TTC549 (cell line): ENCODE data around the gene ZNF267.
"Not testable (repeated sequence)": the region's sequence is repeated elsewhere in the genome, so short reads cannot be mapped to it uniquely, and the experiment has no call there.

Source experiments
- FAIRE-seq: peaks from 2 replicates; lab custom pipeline; 2012; peaks lifted over from hg19 to GRCh38; lab: Jason Lieb, UNC

The ZNF267 gene

GRCh38 chr16:31879937-31880321 lies 6.3 kb downstream of the ZNF267 start:
- FAIRE-seq: no peak

DNA sequence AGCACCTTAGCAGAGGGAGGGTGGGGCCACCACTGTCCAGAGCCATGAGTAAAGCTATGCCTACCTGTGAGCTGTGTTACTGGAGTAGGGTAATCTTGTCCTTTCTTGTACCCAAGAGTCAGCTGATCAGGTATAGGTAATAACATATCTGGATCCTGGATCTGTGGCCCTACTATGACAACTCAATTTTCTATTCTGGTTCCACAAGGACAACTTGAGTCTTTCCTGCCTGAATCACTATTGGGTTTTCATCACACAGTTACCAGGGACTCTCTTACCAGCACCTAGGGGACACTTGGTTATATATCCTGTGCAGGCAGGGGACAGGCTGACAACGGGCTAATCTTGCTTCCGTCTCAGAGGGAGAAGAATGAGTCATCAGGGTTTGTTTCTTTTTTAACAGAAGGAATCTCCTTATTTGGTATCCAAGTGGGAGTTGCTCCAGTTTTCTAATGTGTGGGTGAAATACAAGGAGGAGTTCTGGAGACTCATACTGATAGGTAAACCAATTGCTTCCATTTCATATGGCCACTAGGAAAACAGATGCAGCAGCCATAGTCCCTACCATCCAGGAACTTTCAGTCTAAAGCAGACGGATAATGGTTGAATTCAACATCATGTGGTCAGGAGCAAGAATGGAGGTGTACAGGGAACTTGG lies 6.8 kb downstream of the ZNF267 start:
- no peak for FAIRE-seq

GRCh38 chr16:31886227-31886626 lies 12.6 kb downstream of the ZNF267 start:
- FAIRE-seq: no peak

GRCh38 chr16:31888735-31889134 lies 15.1 kb downstream of the ZNF267 start:
- no peak for FAIRE-seq

- FAIRE-seq: not testable (repeated sequence)
Observed at GRCh38 chr16:31892111-31892510, 18.5 kb downstream of the ZNF267 start.

DNA sequence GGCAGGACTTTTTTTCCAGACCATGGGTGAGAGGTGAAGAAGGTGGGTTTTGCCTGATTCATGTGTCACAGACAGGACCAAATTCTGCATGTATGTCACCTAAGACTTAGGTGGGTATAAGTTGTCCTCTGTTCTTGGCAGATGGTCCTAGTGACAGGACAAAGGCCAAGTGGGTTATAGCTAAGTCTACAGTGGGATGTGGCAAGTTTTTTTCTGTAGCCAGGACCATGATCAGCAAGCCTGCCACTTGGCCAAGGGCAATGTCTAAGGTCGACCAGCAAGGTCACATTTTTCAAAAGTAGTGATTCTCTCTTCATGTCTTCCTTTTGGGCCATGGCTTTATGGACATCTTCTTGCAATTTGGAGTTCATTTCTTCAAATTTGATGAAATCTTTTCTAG lies 20.2 kb downstream of the ZNF267 start:
- no peak for FAIRE-seq

- no peak for FAIRE-seq
Observed at GRCh38 chr16:31897283-31897682, 23.7 kb downstream of the ZNF267 start.

- FAIRE-seq: no peak
Observed at GRCh38 chr16:31899505-31899904, 25.9 kb downstream of the ZNF267 start.

GRCh38 chr16:31904571-31904970 lies 31.0 kb downstream of the ZNF267 start:
- not testable (repeated sequence) for FAIRE-seq

DNA sequence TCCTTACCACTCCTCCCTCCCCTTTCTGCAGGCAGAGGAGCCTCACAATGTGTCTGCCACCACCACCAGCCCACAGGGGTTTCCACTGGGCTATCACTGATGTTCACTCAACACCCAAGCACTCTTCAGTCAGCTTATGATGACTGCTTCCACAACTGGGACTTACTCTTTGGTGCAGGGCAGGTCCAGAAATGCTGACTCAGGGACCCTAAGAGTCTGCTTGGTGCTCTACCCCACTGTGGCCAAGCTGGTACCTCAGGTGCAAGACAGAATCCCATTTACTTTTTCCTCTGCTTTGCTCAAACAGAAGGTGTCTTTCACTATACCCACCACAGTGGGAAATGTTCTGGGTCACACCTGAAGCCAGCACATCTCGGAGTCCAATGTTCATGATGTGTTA lies 40.1 kb downstream of the ZNF267 start:
- FAIRE-seq: no peak

DNA sequence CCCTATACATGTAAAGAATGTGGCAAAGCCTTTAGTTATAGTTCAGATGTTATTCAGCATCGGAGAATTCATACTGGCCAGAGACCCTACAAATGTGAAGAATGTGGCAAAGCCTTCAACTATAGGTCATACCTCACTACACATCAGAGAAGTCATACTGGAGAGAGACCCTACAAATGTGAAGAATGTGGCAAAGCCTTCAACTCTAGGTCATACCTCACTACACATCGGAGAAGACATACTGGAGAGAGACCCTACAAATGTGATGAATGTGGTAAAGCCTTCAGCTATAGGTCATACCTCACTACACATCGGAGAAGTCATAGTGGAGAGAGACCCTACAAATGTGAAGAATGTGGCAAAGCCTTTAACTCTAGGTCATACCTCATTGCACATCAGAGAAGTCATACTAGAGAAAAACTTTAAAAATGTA lies 42.5 kb downstream of the ZNF267 start:
- FAIRE-seq: no peak

GRCh38 chr16:31920373-31920772 lies 46.8 kb downstream of the ZNF267 start:
- FAIRE-seq: no peak

DNA sequence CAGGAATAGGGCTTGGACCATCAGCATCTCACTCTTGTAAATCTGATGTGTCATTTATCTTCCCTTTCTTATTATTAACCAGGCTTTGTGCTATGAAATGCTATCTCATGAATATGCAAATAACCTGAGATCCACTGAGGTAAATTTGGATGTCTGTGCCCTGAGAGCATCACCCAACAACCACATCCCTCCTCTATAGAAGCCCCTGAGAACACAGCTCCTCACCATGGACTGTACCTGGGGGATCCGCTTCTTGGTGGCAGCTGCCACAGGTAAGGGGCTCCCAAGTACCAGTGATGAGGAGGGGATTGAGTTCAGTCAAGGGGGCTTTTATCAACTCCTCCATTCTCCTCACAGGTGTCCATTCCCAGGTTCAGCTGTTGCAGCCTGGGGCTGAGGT lies 78.2 kb downstream of the ZNF267 start:
- not testable (repeated sequence) for FAIRE-seq

GRCh38 chr16:31952206-31952605 lies 78.6 kb downstream of the ZNF267 start:
- FAIRE-seq: not testable (repeated sequence)

- FAIRE-seq: not testable (repeated sequence)
Observed at GRCh38 chr16:31956221-31956620, 82.6 kb downstream of the ZNF267 start.

DNA sequence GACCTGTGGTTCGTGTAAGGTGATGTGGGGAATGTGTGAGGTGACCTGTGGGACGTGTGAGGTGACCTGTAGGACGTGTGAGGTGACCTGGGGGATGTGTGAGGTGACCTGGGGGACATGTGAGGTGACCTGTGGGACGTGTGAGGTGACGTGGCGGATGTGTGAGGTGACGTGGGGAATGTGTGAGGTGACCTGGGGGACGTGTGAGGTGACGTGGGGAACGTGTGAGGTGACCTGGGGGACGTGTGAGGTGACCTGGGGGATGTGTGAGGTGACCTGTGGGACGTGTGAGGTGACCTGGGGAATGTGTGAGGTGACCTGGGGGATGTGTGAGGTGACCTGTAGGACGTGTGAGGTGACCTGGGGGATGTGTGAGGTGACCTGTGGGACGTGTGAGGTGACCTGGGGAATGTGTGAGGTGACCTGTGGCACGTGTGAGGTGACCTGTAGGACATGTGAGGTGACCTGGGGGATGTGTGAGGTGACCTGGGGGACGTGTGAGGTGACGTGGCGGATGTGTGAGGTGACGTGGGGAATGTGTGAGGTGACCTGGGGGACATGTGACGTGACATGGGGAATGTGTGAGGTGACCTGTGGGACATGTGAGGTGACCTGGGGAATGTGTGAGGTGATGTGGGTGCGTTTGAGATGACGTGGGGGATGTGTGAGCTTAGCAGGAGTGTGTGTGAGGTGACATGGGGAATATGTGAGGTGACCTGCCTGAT lies 86.7 kb downstream of the ZNF267 start:
- FAIRE-seq: not testable (repeated sequence)
